Upper lobe of left lung (tissue), 6 donors: Measurements from ENCODE around the gene SPATS2. TPM values are rescaled to one million over a fixed set of nuclear protein-coding genes. Genes with fewer than 3 reads are reported as not detected.

Source experiments
- ATAC-seq, 2 donors: fragments of 200-7000 bp; cut with Tn5 transposase; one replicate each; pipeline ENCODE4 v1.9.1; 2022; ENCODE audit warnings: mild to moderate bottlenecking in 2 of 2, moderate library complexity in 2 of 2; ENCODE audit not compliant: low FRiP score in 2 of 2
- DNase-seq, 2 donors: peaks; one replicate each; pipeline ENCODE4 v3.0.0-alpha.2; 2019 to 2020
- H3K27ac ChIP-seq, 4 donors: fragments of 200-600 bp; sonication (generic); one replicate each; pipeline ENCODE4 v1.5.1; 2016 to 2019
- H3K27me3 ChIP-seq, 4 donors: fragments of 200-600 bp; sonication (generic); one replicate each; pipeline ENCODE4 v1.5.1; 2017 to 2019
- H3K36me3 ChIP-seq, 4 donors: fragments of 200-600 bp; sonication (generic); one replicate each; pipeline ENCODE4 v1.5.1; 2016 to 2019
- H3K4me1 ChIP-seq, 4 donors: fragments of 200-600 bp; sonication (generic); one replicate each; pipeline ENCODE4 v1.5.1; 2018 to 2019
- H3K4me3 ChIP-seq, 4 donors: fragments of 200-600 bp; sonication (generic); one replicate each; pipeline ENCODE4 v1.5.1; 2017 to 2019; ENCODE audit warnings: mild to moderate bottlenecking in 2 of 4, moderate library complexity in 1 of 4
- H3K9me3 ChIP-seq, 4 donors: fragments of 200-600 bp; sonication (generic); one replicate each; pipeline ENCODE4 v1.5.1; 2018 to 2019
- EP300 ChIP-seq, 4 donors: sonication (generic); formaldehyde crosslinking; IDR thresholded peaks; one replicate each; pipeline ENCODE4 v1.5.1; 2017; ENCODE audit warnings: antibody characterized with exemption in 4 of 4, control low read depth in 2 of 4
- POLR2A ChIP-seq, 4 donors: fragments of 450-650 bp; IDR thresholded peaks; one replicate each; pipeline ENCODE4 v1.5.1; 2016 to 2017; ENCODE audit warnings: antibody characterized with exemption in 4 of 4, mild to moderate bottlenecking in 2 of 4
- POLR2AphosphoS5 ChIP-seq, 2 donors: sonication (generic); formaldehyde crosslinking; IDR thresholded peaks; one replicate each; pipeline ENCODE4 v1.5.1; 2017; ENCODE audit warnings: antibody characterized with exemption in 2 of 2
- WGBS, 2 donors: methylation state at CpG; one replicate each; pipeline ENCODE4 v1.1.5; 2017 to 2018; 5-methylcytosine and 5-hydroxymethylcytosine counted together
- small RNA-seq, 4 donors: library from RNA; depleted of rRNA; stranded (forward); fragments of <200 nt; gene quantifications; one replicate each; pipeline ENCODE3, GENCODE V24; 2016
- total RNA-seq, 6 donors: library from RNA; depleted of rRNA in 4 of 6; stranded (reverse); fragments of >200 nt in 4 of 6; gene quantifications; one replicate each; pipeline versions ENCODE4 v1.1.0 to v1.2.1, GENCODE V29; 2016 to 2021
- TF ChIP-seq, protein P1 (sequence below), 6 experiments: fragments of 450-650 bp in 4 of 6; fragments of 200-600 bp in 2 of 6; sonication (generic) in 2 of 6; IDR thresholded peaks; one replicate each; pipeline ENCODE4 v1.5.1; 2016 to 2019; ENCODE audit warnings: antibody characterized with exemption in 6 of 6
- donor health status: DM: no; HTN: no; CAD: no; lungs with moderate emphysema.
- donor health status: DM: no; HTN: yes; CAD: no; lungs with severe emphysema.

Gene SPATS2
- total RNA-seq, 6 donors from 2014 or later = 6.2 to 33.5 (median 14.4) TPM

DNA sequence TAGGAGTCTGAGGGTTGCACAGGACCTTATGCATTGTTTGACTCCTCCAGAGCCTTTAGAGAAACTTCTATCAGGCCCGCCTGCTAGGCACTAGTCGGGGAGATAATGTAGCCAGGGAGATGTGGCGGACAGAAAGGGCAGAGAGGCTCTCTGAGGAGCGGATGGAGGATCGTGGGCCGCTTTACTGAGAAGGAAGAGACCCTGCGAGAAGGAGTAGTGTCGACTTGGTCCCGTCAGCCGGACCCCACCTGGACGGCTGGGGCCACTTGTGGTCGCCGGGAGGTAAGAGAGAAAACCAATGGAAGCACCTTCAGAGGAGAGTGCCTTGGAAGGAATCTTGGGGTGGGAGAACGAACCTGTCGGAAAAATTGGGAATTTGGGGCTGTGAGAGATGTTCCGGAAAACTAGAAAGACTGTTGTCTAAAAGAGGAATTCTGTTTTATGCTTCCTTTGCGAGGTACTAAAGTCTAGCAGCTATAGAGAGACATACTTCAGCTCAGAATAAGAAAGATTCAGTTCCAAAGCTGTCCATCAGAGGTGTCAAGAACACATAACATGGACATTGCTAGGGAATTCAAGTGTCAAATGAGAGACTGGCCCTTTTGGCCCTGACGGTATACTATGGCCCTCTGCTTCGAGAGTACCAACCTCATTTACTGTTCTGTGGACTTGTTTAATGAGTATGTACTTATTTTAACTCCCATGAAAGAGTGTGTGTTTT is 201.3 kb downstream of the SPATS2 start:
- H3K36me3 ChIP-seq = peaks cover 9 to 23% (median 16%) of the 10 kb centered on the region in 4 donors
- no peak for DNase-seq
- WGBS, 2 donors = 2% methylated on average over 19 of the region's 19 CpGs
- peak overlapping the region; percentile 66 to 98 (median 76) for H3K4me3 ChIP-seq
- no peaks in the 10 kb centered on the region for H3K9me3 ChIP-seq
- no peak for ATAC-seq
- H3K4me1 ChIP-seq = peaks cover 20 to 36% (median 24%) of the 10 kb centered on the region in 4 donors
- no peaks in the 10 kb centered on the region for H3K27me3 ChIP-seq
- peak overlapping the region in 3 of 4 donors; percentile 84 to 96 (median 94) for H3K27ac ChIP-seq
- TF ChIP-seq, protein P1, sequence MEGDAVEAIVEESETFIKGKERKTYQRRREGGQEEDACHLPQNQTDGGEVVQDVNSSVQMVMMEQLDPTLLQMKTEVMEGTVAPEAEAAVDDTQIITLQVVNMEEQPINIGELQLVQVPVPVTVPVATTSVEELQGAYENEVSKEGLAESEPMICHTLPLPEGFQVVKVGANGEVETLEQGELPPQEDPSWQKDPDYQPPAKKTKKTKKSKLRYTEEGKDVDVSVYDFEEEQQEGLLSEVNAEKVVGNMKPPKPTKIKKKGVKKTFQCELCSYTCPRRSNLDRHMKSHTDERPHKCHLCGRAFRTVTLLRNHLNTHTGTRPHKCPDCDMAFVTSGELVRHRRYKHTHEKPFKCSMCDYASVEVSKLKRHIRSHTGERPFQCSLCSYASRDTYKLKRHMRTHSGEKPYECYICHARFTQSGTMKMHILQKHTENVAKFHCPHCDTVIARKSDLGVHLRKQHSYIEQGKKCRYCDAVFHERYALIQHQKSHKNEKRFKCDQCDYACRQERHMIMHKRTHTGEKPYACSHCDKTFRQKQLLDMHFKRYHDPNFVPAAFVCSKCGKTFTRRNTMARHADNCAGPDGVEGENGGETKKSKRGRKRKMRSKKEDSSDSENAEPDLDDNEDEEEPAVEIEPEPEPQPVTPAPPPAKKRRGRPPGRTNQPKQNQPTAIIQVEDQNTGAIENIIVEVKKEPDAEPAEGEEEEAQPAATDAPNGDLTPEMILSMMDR (IDR thresholded peaks at IDR 0.05) = peak in 1 of 6 experiments; percentile 18
- TF ChIP-seq POLR2AphosphoS5 (IDR thresholded peaks at IDR 0.05) (no peak), EP300 (IDR thresholded peaks at IDR 0.05) (no peak), POLR2A (IDR thresholded peaks at IDR 0.05) (no peak)

Small RNA genes within 50 kb of the gene (small RNA-seq; reads per million reads assigned to genes)
- gene AC125611.1 = 0 reads per million in 4 donors

Other genes starting within 250 kb of the SPATS2 start
- 100 to 1,000 TPM in 5 of 6 donors, 10 to 100 TPM in 1; 87.0 to 764 (median 397) TPM for gene TUBA1B, start 236.1 kb upstream of the SPATS2 start, total RNA-seq
- 100 to 1,000 TPM in 3 of 6 donors, 10 to 100 TPM in 3; 54.2 to 191 (median 122) TPM for gene TUBA1A, start 178.4 kb upstream of the SPATS2 start, total RNA-seq
- 100 to 1,000 TPM in 4 of 6 donors, 10 to 100 TPM in 2; 50.3 to 375 (median 108) TPM for gene TUBA1C, start 102.4 kb upstream of the SPATS2 start, total RNA-seq
- gene PRPH, start 72.3 kb upstream of the SPATS2 start, total RNA-seq = 1 to 10 TPM in 1 of 6 donors, under 1 TPM in 1, not detected in 4; 0.27 to 1.2 TPM
- gene TROAP, start 44.2 kb upstream of the SPATS2 start, total RNA-seq = 1 to 10 TPM in 3 of 6 donors, under 1 TPM in 1, not detected in 2; 0.86 to 3.3 (median 3.0) TPM
- gene C1QL4, start 30.3 kb upstream of the SPATS2 start, total RNA-seq = not detected
- gene DNAJC22, start 20.6 kb upstream of the SPATS2 start, total RNA-seq = under 1 TPM in 4 of 6 donors, not detected in 2; 0.15 to 0.59 (median 0.38) TPM
- gene KCNH3, start 171.6 kb downstream of the SPATS2 start, total RNA-seq = 10 to 100 TPM in 1 of 6 donors, 1 to 10 TPM in 4, under 1 TPM in 1; 0.37 to 19.9 (median 2.5) TPM
- gene MCRS1, start 200.7 kb downstream of the SPATS2 start, total RNA-seq = 10 to 100 TPM; 39.6 to 85.9 (median 62.7) TPM
- gene FAM186B, start 238.2 kb downstream of the SPATS2 start, total RNA-seq = 1 to 10 TPM in 2 of 6 donors, under 1 TPM in 4; 0.20 to 3.1 (median 0.73) TPM